NT2/D1 (cell line): ENCODE results near the gene PLPPR1.

Experiments used
- SUZ12 ChIP-seq: IDR thresholded peaks from 2 replicates; pipeline ENCODE4 v1.6.1; 2011; ENCODE audit not compliant: insufficient read length, insufficient read depth; ENCODE audit errors: extremely low read depth
- YY1 ChIP-seq: IDR thresholded peaks from 2 replicates; pipeline ENCODE4 v1.6.1; 2011; ENCODE audit not compliant: insufficient read length, insufficient read depth
- ZNF274 ChIP-seq: IDR thresholded peaks from 2 replicates; pipeline ENCODE4 v1.6.1; 2011; ENCODE audit warnings: mild to moderate bottlenecking, low read depth, low read length

DNA sequence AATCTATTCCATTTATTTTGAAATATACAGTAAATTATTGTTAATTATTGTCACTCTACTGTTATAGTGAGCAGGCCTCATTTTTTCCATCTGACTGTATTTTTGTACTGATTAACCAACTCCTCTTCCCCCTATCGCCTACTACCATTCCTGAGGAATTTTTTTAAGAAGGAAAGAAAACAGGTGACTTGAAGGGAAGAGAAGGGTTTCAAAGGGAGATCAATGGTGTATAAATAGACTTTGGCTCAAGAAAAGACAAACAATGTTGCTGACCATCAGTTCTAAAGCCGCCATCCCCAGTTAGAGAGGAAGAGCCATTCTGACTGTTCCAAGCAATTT, 286.6 kb downstream of the PLPPR1 start:
- TF ChIP-seq ZNF274 (no peak), YY1 (no peak), SUZ12 (no peak)
